GM12801 (cell line): ENCODE results near the gene LRPAP1.

Source experiments
- TF ChIP-seq, protein P1 (sequence below): IDR thresholded peaks from one replicate; pipeline ENCODE4 v1.5.1; 2011; ENCODE audit warnings: control low read depth; ENCODE audit not compliant: insufficient read length; ENCODE audit errors: extremely low read depth

Gene LRPAP1

DNA sequence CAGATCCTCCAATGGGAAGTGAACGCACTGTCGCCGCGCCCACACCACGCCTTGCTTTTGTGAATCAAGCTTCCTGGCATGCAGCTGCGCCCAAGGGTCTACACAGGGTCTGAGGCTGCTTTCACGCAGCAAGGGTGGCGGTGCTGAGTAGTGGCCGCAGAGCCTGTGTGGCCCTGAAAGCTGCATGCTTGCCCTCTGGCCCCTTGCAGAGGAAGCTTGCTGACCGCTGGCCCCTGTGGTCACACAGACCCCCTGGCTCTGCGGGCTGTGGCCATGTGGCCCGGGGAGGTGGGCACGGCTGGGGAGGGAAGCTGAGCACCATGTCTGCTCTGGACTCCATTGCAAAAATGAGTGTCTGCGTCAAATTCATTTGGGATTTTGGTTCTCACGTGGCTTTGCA lies 60.3 kb downstream of the LRPAP1 start:
- TF ChIP-seq, protein P1, sequence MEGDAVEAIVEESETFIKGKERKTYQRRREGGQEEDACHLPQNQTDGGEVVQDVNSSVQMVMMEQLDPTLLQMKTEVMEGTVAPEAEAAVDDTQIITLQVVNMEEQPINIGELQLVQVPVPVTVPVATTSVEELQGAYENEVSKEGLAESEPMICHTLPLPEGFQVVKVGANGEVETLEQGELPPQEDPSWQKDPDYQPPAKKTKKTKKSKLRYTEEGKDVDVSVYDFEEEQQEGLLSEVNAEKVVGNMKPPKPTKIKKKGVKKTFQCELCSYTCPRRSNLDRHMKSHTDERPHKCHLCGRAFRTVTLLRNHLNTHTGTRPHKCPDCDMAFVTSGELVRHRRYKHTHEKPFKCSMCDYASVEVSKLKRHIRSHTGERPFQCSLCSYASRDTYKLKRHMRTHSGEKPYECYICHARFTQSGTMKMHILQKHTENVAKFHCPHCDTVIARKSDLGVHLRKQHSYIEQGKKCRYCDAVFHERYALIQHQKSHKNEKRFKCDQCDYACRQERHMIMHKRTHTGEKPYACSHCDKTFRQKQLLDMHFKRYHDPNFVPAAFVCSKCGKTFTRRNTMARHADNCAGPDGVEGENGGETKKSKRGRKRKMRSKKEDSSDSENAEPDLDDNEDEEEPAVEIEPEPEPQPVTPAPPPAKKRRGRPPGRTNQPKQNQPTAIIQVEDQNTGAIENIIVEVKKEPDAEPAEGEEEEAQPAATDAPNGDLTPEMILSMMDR = no peak

DNA sequence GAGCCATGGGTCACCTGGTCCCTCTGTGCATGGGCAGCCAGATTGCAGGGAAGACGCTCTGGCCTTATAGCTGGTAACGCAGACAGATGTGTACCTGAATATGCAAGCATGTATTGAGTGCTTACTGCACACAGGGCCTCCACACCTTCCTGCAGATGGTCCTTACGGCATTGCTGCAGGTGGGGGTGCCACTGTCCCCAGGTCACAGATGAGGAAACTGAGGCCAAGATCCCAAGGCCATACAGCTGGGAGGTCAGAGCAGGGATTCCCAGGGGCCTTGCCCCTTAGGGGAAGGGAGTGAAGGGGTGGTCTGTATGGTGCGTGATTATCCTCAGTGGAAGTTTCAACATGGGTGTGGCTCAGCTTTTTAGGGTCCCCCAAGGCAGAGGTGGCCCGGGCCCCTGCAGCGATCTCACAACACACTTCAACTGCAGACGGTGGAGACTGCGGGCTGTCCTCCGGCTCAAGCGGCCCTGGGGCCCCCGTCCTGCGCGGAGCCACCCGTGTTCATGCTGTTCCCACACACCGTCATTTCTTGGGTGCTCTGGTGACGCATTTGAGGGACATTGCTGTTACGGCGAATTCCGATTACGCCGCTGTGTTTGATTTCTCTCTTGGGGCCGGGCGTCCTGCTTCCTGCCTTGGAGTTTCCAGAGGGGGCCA lies 61.0 kb downstream of the LRPAP1 start:
- TF ChIP-seq, protein P1 = no peak

- TF ChIP-seq, protein P1 = no peak
Measured at GRCh38 chr4:3470244-3471097, 61.8 kb downstream of the LRPAP1 start.

GRCh38 chr4:3469386-3470243 lies 62.6 kb downstream of the LRPAP1 start:
- TF ChIP-seq, protein P1 = no peak

DNA sequence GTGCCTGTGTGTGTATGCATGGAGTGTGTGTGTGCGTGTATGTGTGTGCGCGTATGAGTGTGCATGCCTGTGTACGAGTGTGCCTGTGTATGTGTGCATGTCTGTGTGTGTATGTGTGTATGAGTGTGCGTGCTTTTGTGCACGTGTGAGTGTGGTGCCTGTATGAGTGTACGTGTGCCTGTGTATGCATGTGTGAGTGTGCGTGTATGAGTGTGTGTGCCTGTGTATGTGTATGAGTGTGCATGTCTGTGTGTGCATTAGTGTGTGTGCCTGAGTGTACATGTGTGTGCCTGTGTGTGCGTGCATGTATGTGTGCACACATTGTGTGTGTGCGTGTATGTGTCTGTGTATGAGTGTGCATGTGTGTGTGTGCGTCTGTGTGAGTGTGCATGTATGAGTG lies 63.4 kb downstream of the LRPAP1 start:
- TF ChIP-seq, protein P1 = no peak

- TF ChIP-seq, protein P1 = no peak
Measured at GRCh38 chr4:3468154-3468553, 64.1 kb downstream of the LRPAP1 start.

DNA sequence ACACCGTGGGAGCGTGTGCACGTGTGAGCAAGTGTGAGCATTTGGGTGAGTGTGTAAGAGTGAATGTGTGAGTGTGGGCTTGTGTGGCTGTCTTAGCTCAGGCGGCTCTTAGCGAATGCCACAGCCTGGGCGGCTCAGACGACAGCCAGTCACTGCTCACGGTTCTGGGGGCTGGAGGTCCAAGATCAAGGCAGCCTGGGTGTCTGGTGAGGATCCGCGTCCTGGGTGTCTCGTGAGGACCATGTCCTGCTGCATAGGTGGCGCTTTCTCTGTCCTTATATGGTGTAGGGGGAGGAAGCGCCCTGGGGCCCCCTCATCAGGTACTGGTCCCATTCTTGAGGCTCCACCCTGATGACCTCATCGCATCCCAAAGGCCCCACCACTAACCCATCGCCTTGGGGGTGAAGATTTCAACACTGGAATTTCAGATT lies 64.6 kb downstream of the LRPAP1 start:
- TF ChIP-seq, protein P1 = no peak
